ENCODE data around the gene OR2F2.
A peak's percentile ranks its signal among the peaks of the same experiment; 100 is the strongest.

Gene OR2F2

GRCh38 chr7:143910473-143911248, 24.4 kb upstream of the OR2F2 start:
- Histone ChIP-seq H3K4me1 (no peaks in the 10 kb centered on the region), H4K20me1 (no peaks in the 10 kb centered on the region), H3K27me3 (no peaks in the 10 kb centered on the region), H3K27ac (no peak overlapping the region), H3K9ac (no peak overlapping the region), H3K4me3 (no peak overlapping the region), H3K4me2 (no peak overlapping the region), H3K36me3 (no peaks in the 10 kb centered on the region), H3K9me3 (no peaks in the 10 kb centered on the region)
- TF ChIP-seq Cebpa-rat (IDR thresholded peaks at IDR 0.05), result no peak

GRCh38 chr7:143913945-143914615, 21.0 kb upstream of the OR2F2 start:
- H3K9ac ChIP-seq, result no peak overlapping the region
- H3K4me3 ChIP-seq, result no peak overlapping the region
- H3K4me2 ChIP-seq, result no peak overlapping the region
- no peaks in the 10 kb centered on the region for H3K9me3 ChIP-seq
- H3K27ac ChIP-seq, result no peak overlapping the region
- H3K36me3 ChIP-seq, result no peaks in the 10 kb centered on the region
- H3K27me3 ChIP-seq, result no peaks in the 10 kb centered on the region
- no peak for TF ChIP-seq Cebpa-rat (IDR thresholded peaks at IDR 0.05)
- no peaks in the 10 kb centered on the region for H4K20me1 ChIP-seq
- H3K4me1 ChIP-seq, result no peaks in the 10 kb centered on the region

DNA sequence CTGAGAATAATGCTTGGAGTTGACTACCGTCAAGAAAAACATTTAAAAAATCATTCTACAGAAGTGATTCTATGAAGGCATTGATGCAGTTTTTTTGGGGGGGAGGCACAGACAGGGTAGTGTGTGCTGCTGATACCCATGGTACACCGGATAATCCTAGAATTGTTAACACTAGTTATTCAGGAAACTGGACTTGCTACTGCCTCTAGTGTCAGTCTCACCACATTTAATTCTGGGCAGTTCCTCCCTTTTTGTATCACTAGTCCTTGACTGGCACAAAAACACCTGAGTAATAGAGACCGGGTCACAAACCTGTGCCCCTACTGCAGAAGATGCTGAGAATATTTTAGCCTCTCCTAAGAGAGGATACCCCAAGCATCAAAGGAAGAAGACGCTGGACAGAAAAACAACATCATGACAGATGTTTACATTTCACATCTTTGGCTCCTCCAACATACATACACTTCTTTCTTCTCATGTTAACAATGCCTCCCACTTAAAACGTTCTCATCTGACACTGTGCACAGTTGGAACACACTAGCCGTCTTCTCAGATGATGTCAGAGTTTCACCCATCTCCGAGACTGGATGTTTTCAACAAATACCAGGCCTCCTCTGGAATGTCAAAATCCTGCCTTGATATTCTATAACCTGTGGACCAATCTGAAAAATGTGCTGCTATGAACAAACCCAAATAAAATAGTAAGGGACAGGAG, 19.9 kb upstream of the OR2F2 start:
- H3K9me3 ChIP-seq, result no peaks in the 10 kb centered on the region
- no peak overlapping the region for H3K9ac ChIP-seq
- TF ChIP-seq Cebpa-rat (IDR thresholded peaks at IDR 0.05), result no peak
- H4K20me1 ChIP-seq, result no peaks in the 10 kb centered on the region
- no peaks in the 10 kb centered on the region for H3K4me1 ChIP-seq
- no peaks in the 10 kb centered on the region for H3K36me3 ChIP-seq
- no peak overlapping the region for H3K4me3 ChIP-seq
- H3K27me3 ChIP-seq, result no peaks in the 10 kb centered on the region
- H3K4me2 ChIP-seq, result no peak overlapping the region
- H3K27ac ChIP-seq, result no peak overlapping the region

DNA sequence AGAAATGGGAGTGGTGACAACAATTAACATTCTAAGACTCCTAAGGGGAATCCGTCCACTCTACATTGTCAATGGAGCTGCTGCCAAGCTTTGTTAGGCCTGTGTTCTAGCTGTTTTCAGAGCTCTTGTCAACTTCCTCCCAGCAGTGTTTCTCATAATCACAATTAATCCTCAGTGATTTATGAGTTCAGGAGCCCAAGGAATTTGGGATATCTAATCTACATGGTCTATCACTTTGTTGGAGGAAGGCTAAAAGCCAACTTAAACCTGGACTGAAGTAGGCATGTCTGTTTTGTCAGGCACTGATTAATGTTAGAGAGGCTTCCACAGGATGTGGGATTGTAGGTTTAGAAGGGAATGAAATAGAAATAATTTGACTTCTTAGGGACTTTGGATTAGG, 10.2 kb upstream of the OR2F2 start:
- Histone ChIP-seq H3K4me2 (no peak overlapping the region), H3K9ac (no peak overlapping the region), H4K20me1 (no peaks in the 10 kb centered on the region), H3K4me3 (no peak overlapping the region), H3K4me1 (no peaks in the 10 kb centered on the region), H3K27ac (no peak overlapping the region), H3K9me3 (no peaks in the 10 kb centered on the region), H3K36me3 (no peaks in the 10 kb centered on the region), H3K27me3 (no peaks in the 10 kb centered on the region)
- TF ChIP-seq Cebpa-rat (IDR thresholded peaks at IDR 0.05), result no peak

GRCh38 chr7:143929224-143929920, 5.7 kb upstream of the OR2F2 start:
- no peaks in the 10 kb centered on the region for H3K36me3 ChIP-seq
- no peaks in the 10 kb centered on the region for H4K20me1 ChIP-seq
- H3K9ac ChIP-seq, result no peak overlapping the region
- H3K4me2 ChIP-seq, result no peak overlapping the region
- no peaks in the 10 kb centered on the region for H3K27me3 ChIP-seq
- peaks cover 19% of the 10 kb centered on the region for H3K4me1 ChIP-seq
- no peak for TF ChIP-seq Cebpa-rat (IDR thresholded peaks at IDR 0.05)
- no peak overlapping the region for H3K4me3 ChIP-seq
- H3K27ac ChIP-seq, result no peak overlapping the region
- H3K9me3 ChIP-seq, result peaks cover 15% of the 10 kb centered on the region

- Histone ChIP-seq H3K9ac (no peak overlapping the region), H3K27me3 (no peaks in the 10 kb centered on the region), H3K9me3 (peaks cover 19% of the 10 kb centered on the region), H4K20me1 (no peaks in the 10 kb centered on the region), H3K27ac (no peak overlapping the region), H3K4me1 (peaks cover 19% of the 10 kb centered on the region), H3K4me3 (no peak overlapping the region), H3K4me2 (peak overlapping the region; percentile 75), H3K36me3 (no peaks in the 10 kb centered on the region)
- no peak for TF ChIP-seq Cebpa-rat (IDR thresholded peaks at IDR 0.05)
These were observed 3.3 kb upstream of the OR2F2 start for GRCh38 chr7:143931739-143932138.

GRCh38 chr7:143936087-143937009, 1.3 kb downstream of the OR2F2 start:
- Histone ChIP-seq H4K20me1 (no peaks in the 10 kb centered on the region), H3K27ac (no peak overlapping the region), H3K4me2 (no peak overlapping the region), H3K9me3 (peaks cover 19% of the 10 kb centered on the region), H3K4me1 (peaks cover 16% of the 10 kb centered on the region), H3K27me3 (no peaks in the 10 kb centered on the region), H3K9ac (no peak overlapping the region), H3K36me3 (no peaks in the 10 kb centered on the region), H3K4me3 (no peak overlapping the region)
- TF ChIP-seq Cebpa-rat (IDR thresholded peaks at IDR 0.05), result no peak

DNA sequence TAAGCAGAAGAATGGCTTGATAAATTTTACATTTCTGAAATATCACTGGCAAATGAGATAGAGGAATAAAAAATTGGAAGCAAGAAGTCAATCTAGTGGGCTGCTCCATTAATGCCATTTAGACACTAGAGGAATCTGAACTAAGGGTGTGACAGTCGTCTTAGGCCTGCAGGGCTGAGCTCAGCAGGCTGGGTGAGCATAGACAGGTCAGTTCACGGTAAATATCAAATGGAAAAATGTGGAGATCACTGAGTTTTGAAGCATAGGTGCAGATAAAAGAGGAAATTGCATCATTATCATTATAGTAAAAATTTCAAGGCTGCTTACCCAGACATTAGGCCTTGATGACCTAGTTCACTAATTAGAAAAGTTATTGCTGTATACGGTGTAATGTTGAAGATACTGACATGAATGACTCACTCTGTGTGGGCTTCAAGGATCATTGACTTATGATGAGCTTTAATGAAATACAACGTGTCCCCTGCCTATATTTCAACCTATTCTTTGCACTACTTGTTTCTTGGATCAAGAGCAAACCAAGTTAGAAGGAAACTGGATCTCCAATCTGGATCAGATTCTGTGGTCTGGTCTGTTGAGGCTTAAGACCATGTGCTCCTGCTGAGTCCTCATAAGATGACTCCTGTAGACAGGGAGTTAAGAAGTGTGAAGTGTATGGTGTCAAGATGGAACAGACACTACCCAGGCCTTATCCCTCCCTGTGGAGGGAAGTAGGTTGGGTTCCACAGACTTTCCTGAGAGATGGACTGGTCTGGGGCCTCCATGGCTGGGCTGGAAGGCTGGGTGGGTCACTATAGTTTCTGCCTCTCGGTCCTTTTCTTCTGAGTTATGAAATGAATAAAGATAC, 3.6 kb downstream of the OR2F2 start:
- H3K27me3 ChIP-seq, result no peaks in the 10 kb centered on the region
- H3K4me2 ChIP-seq, result no peak overlapping the region
- H3K4me1 ChIP-seq, result no peaks in the 10 kb centered on the region
- no peak overlapping the region for H3K9ac ChIP-seq
- TF ChIP-seq Cebpa-rat (IDR thresholded peaks at IDR 0.05), result no peak
- no peak overlapping the region for H3K27ac ChIP-seq
- H3K36me3 ChIP-seq, result no peaks in the 10 kb centered on the region
- H3K4me3 ChIP-seq, result no peak overlapping the region
- H3K9me3 ChIP-seq, result peaks cover 12% of the 10 kb centered on the region
- no peaks in the 10 kb centered on the region for H4K20me1 ChIP-seq
